ENCODE results near the gene FLNB. TPM values are rescaled to one million over a fixed set of nuclear protein-coding genes. Genes with fewer than 3 reads are reported as not detected.

Gene FLNB
- total and polyA plus RNA-seq, 2 of the 8 experiments (the other 6 are each of a cell fraction or from before 2014, with no cell fraction given) = 72.3 to 118 TPM

- no peak for TF ChIP-seq MAFK (IDR thresholded peaks at IDR 0.05; ENCODE audit: low read depth, low read length)
- TF ChIP-seq TBP (IDR thresholded peaks at IDR 0.05; ENCODE audit: low read depth, low read length) = no peak
- no peak for TF ChIP-seq JUN (IDR thresholded peaks at IDR 0.05; ENCODE audit: low read depth, low read length)
- no peak for TF ChIP-seq ZNF274 (IDR thresholded peaks at IDR 0.05; ENCODE audit: borderline replicate concordance, extremely low read depth, low read length)
- no peak for TF ChIP-seq HDAC6 (IDR thresholded peaks at IDR 0.05; ENCODE audit: low read depth, low read length)
- TF ChIP-seq SP1 (IDR thresholded peaks at IDR 0.05; ENCODE audit: low read depth, low read length) = no peak
- TF ChIP-seq SAP30 (IDR thresholded peaks at IDR 0.05; ENCODE audit: insufficient read depth, insufficient replicate concordance, low read length) = no peak
- no peak for TF ChIP-seq BRCA1 (IDR thresholded peaks at IDR 0.05; ENCODE audit: low read depth, low read length)
Measured at GRCh38 chr3:58015520-58015915, 7.3 kb downstream of the FLNB start (continued).
